ENCODE data around the gene BEND3.
"Not testable (repeated sequence)": the region's sequence is repeated elsewhere in the genome, so short reads cannot be mapped to it uniquely, and the experiment has no call there.

The BEND3 gene

DNA sequence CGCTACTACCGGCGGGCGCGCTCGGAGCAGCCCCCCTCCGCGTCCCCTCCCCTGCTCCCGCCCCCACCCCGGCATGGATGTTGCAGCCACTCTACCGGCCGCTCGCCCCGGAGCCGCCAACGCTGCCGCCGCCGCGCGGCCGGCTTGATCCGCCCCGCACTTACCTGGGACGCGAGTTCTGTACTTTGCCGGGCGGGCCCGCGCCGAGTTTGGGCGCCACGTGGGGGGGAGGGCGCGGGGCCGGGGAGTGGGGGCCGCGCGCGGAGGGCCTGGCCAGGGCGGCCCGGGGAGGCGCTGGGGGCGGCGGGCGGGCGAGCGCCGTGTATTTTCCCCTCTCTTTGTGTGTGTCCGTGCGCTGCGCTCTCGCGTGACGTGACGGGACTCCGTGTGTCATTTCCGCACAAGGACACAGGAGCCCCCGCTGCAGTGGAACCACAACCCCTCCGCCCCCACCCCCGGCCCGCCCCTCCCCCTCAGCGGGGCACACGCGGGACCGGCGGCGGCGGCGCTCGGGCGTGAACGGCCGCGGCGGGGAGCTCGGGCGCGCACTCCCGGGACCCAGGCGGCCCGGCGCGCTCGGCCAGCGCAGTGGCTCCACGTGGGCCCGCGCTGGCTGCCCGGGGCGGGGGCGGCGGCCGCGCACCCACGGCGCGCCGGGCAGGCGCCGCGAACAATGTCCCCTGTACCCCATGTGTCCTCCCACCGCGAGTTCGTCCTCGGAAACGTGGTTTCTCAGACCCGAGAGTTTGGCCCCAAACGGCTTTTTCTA is at the start of gene BEND3:
Gene BEND3 (minus strand): TSS at position 590 of the 769 bp plus-strand sequence. CDS start 16,230 bp downstream, outside the sequence.
- in situ Hi-C loops (cut with MboI; ENCODE audit: low sequenced_read_pairs), result no loop called here

DNA sequence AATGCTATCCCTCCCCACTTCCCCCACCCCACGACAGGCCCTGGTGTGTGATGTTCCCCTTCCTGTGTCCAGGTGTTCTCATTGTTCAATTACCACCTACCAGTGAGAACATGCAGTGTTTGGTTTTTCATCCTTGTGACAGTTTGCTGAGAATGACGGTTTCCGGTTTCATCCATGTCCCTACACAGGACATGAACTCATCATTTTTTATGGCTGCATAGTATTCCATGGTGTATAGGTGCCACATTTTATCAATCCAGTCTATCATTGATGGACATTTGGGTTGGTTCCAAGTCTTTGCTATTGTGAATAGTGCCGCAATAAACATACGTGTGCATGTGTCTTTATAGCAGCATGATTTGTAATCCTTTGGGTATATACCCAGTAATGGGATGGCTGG is 49.0 kb upstream of the BEND3 start:
- in situ Hi-C loops (cut with MboI; ENCODE audit: low sequenced_read_pairs), result not testable (repeated sequence)

DNA sequence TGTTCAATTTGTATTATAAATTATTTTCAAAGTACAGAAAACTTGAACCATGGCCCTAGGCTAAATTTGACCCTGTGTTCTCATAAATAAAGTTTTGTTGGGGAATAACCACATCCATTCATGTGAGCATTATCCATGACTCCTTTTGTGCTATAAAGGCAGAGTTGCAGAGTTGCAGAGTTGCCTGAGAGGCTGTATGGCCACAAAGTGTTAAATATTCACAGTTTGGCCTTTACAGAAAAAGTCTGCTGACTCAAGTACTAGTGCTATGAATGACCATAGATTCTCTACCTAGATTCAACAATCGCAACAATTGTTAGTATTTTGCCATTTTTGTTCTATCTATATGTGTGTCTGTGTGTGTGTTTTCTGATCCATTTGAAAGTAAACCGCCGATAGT is 46.2 kb upstream of the BEND3 start:
- in situ Hi-C loops (cut with MboI; ENCODE audit: low sequenced_read_pairs), result no loop called here

GRCh38 chr6:107156617-107157016 is 41.3 kb upstream of the BEND3 start:
- in situ Hi-C loops (cut with MboI; ENCODE audit: low sequenced_read_pairs), result no loop called here

GRCh38 chr6:107154801-107155160 is 39.5 kb upstream of the BEND3 start:
- in situ Hi-C loops (cut with MboI; ENCODE audit: low sequenced_read_pairs), result no loop called here

- in situ Hi-C loops (cut with MboI; ENCODE audit: low sequenced_read_pairs), result no loop called here
These were observed 39.0 kb upstream of the BEND3 start for GRCh38 chr6:107154131-107154800.

- in situ Hi-C loops (cut with MboI; ENCODE audit: low sequenced_read_pairs), result no loop called here
These were observed 37.5 kb upstream of the BEND3 start for GRCh38 chr6:107152638-107153430.

- in situ Hi-C loops (cut with MboI; ENCODE audit: low sequenced_read_pairs), result loop anchor here (25.0 kb wide), 1 partner anchor 518 kb away; no protein-coding TSS in a partner anchor
These were observed 29.4 kb upstream of the BEND3 start for GRCh38 chr6:107144666-107145065.

GRCh38 chr6:107144014-107144413 is 28.7 kb upstream of the BEND3 start:
- in situ Hi-C loops (cut with MboI; ENCODE audit: low sequenced_read_pairs), result loop anchor here (25.0 kb wide), 1 partner anchor 518 kb away; no protein-coding TSS in a partner anchor

DNA sequence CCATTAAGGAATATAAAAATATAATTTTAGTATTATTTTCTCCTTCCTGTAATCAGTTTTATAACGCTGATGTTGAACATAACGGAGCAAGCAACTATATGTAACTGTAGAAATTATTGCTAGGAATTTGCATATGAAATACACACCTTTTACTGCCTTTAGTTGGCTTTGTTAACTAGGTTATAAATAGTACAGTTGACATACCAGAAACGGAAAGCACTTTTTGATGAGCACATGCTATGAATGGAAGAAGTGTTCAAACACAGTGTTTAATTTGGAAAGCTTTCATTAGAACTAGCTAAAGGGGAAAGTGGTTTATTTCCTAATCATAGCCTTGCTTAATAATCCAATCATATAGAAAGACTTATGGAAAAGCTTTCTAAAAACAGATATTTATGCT is 25.3 kb upstream of the BEND3 start:
- in situ Hi-C loops (cut with MboI; ENCODE audit: low sequenced_read_pairs), result loop anchor here (25.0 kb wide), 1 partner anchor 522 kb away; no protein-coding TSS in a partner anchor

- in situ Hi-C loops (cut with MboI; ENCODE audit: low sequenced_read_pairs), result loop anchor here (25.0 kb wide), 1 partner anchor 526 kb away; no protein-coding TSS in a partner anchor
These were observed 21.0 kb upstream of the BEND3 start for GRCh38 chr6:107136324-107136723.

- in situ Hi-C loops (cut with MboI; ENCODE audit: low sequenced_read_pairs), result loop anchor here (25.0 kb wide), 1 partner anchor 527 kb away; no protein-coding TSS in a partner anchor
These were observed 19.8 kb upstream of the BEND3 start for GRCh38 chr6:107135048-107135680.

- in situ Hi-C loops (cut with MboI; ENCODE audit: low sequenced_read_pairs), result loop anchor here (25.0 kb wide), 1 partner anchor 530 kb away; no protein-coding TSS in a partner anchor
These were observed 17.1 kb upstream of the BEND3 start for GRCh38 chr6:107132330-107132954.

DNA sequence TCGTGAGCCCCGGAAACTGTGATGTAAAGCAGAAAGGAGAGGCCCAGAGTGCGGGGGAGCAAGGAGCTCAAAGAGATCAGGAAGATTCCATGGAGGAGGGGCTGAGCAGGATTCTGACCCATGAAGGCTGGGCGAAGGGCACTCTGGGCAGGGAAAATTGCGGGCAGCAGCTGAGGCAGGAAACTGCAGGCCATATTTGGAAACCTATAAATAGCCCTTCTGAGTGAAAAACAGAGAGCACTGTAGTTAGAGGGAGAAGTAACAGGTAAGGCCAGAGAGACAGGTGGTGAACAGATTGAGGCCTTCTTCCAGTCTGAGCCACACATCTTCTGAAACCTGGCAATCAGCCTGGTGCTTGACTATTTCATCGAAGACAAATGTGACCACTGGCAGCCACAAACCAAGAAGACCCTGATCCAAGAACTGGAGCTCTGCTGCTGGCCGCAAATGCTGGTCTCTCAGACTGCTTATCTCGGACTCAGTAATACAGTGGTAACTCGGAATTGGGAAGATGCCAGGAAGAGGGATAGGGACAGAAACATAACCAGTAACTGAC is 14.1 kb upstream of the BEND3 start:
- in situ Hi-C loops (cut with MboI; ENCODE audit: low sequenced_read_pairs), result loop anchor here (25.0 kb wide), 1 partner anchor 533 kb away; no protein-coding TSS in a partner anchor

DNA sequence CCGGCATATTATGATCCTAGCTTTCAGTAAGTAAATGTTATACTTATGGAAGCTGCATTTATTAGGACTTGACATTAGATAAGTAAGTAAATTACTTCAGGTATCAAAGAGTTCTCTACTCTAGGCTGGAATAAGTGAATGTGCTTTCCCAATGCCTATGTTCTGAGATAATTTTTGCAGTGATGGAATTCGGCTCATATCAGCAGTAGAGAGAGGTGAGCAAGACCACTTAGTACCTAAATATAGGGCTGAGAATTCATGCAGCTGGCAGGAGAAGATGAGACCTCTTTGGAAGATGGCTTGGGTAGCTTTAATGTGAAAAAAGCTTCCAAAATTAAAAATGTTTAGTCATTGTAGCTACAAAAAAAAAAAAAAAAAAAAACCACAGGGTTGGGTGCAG is 13.3 kb upstream of the BEND3 start:
- in situ Hi-C loops (cut with MboI; ENCODE audit: low sequenced_read_pairs), result loop anchor here (25.0 kb wide), 1 partner anchor 534 kb away; no protein-coding TSS in a partner anchor

- in situ Hi-C loops (cut with MboI; ENCODE audit: low sequenced_read_pairs), result loop anchor here (25.0 kb wide), 1 partner anchor 534 kb away; no protein-coding TSS in a partner anchor
These were observed 12.9 kb upstream of the BEND3 start for GRCh38 chr6:107128175-107128574.

- in situ Hi-C loops (cut with MboI; ENCODE audit: low sequenced_read_pairs), result loop anchor here (25.0 kb wide), 1 partner anchor 537 kb away; no protein-coding TSS in a partner anchor
These were observed 10.5 kb upstream of the BEND3 start for GRCh38 chr6:107125771-107126170.

- in situ Hi-C loops (cut with MboI; ENCODE audit: low sequenced_read_pairs), result loop anchor here (25.0 kb wide), 1 partner anchor 537 kb away; no protein-coding TSS in a partner anchor
These were observed 9.6 kb upstream of the BEND3 start for GRCh38 chr6:107124934-107125348.

GRCh38 chr6:107123501-107123900 is 8.2 kb upstream of the BEND3 start:
- in situ Hi-C loops (cut with MboI; ENCODE audit: low sequenced_read_pairs), result no loop called here
